B cell (primary cell): ENCODE results near the gene OLFM4. TPM values are rescaled to one million over a fixed set of nuclear protein-coding genes. Genes with fewer than 3 reads are reported as not detected.

ENCODE experiments used
- ATAC-seq: fragments of 200-7000 bp; cut with Tn5 transposase; one replicate; pipeline ENCODE4 v1.10.0; 2021; ENCODE audit warnings: low read depth, mild to moderate bottlenecking, moderate number of reproducible peaks, moderate library complexity
- CTCF ChIA-PET: fragments of 350-600 bp; sonication (Branson Sonifier 250); formaldehyde crosslinking; loops from one replicate; lab custom pipeline; 2021; ENCODE audit warnings: antibody characterized with exemption, inconsistent platforms; lab: Charles Lee
- POLR2A ChIA-PET: fragments of 350-600 bp; sonication (Branson Sonifier 250); formaldehyde crosslinking; loops from one replicate; lab custom pipeline; 2021; ENCODE audit warnings: antibody characterized with exemption; lab: Charles Lee
- DNase-seq: peaks from one replicate; pipeline ENCODE4 v3.0.0; 2013
- H2AFZ ChIP-seq: 2 replicates; pipeline ENCODE4 v1.6.1; 2012; ENCODE audit warnings: mild to moderate bottlenecking, low read depth, low read length; ENCODE audit not compliant: insufficient read depth, poor library complexity, severe bottlenecking
- H3K27ac ChIP-seq, 2 donors: 1 replicate in 1 of 2; 2 replicates in 1 of 2; pipeline ENCODE4 v1.5.1; 2012 to 2013; ENCODE audit warnings: low read length in 2 of 2, mild to moderate bottlenecking in 2 of 2, moderate library complexity in 1 of 2
- H3K27me3 ChIP-seq, 4 experiments: fragments of 200-600 bp in 1 of 4; sonication (generic) in 1 of 4; replicated peaks in 1 of 4; 1 replicate in 2 of 4; 2 replicates in 2 of 4; pipeline versions ENCODE4 v1.6.1 to v1.7.0; 2013 to 2016; ENCODE audit warnings: low read length in 3 of 4, mild to moderate bottlenecking in 2 of 4, mixed read lengths in 1 of 4, moderate library complexity in 1 of 4; ENCODE audit not compliant: insufficient read depth in 4 of 4, control insufficient read depth in 3 of 4; ENCODE audit errors: control extremely low read depth in 1 of 4
- H3K36me3 ChIP-seq, 2 experiments: replicated peaks in 1 of 2; 1 replicate in 1 of 2; 2 replicates in 1 of 2; pipeline versions ENCODE4 v1.6.1 to v1.7.1; 2013; ENCODE audit warnings: low read length in 1 of 2; ENCODE audit not compliant: insufficient read depth in 2 of 2, control insufficient read depth in 1 of 2; ENCODE audit errors: control extremely low read depth in 1 of 2, extremely low read depth in 1 of 2
- H3K4me1 ChIP-seq, 2 donors: fragments of 200-600 bp in 1 of 2; sonication (generic) in 1 of 2; 1 replicate in 1 of 2; 2 replicates in 1 of 2; pipeline versions ENCODE4 v1.5.1 to v1.6.1; 2013 to 2017; ENCODE audit warnings: low read length in 2 of 2; ENCODE audit not compliant: control insufficient read depth in 2 of 2, insufficient read depth in 2 of 2
- H3K4me2 ChIP-seq: replicated peaks from 2 replicates; pipeline ENCODE3; 2012; ENCODE audit warnings: mild to moderate bottlenecking, low read depth, low read length; ENCODE audit not compliant: poor library complexity, severe bottlenecking
- H3K4me3 ChIP-seq, 5 experiments: fragments of 200-600 bp in 1 of 5; sonication (generic) in 1 of 5; 1 replicate in 3 of 5; 2 replicates in 2 of 5; pipeline versions ENCODE4 v1.5.1 to v1.7.0; 2011 to 2016; ENCODE audit warnings: low read length in 4 of 5, mild to moderate bottlenecking in 4 of 5, low read depth in 2 of 5, control low read depth in 1 of 5, moderate library complexity in 1 of 5; ENCODE audit not compliant: insufficient read depth in 1 of 5; ENCODE audit errors: control extremely low read depth in 1 of 5, extremely low read depth in 1 of 5
- H3K79me2 ChIP-seq: fragments of 200-600 bp; sonication (generic); one replicate; pipeline ENCODE4 v1.6.0; 2016; ENCODE audit warnings: low read length; ENCODE audit not compliant: control insufficient read depth, insufficient read depth
- H3K9ac ChIP-seq: fragments of 200-600 bp; sonication (generic); 2 replicates; pipeline ENCODE4 v1.6.1; 2017; ENCODE audit warnings: mild to moderate bottlenecking, low read length, moderate library complexity
- H3K9me3 ChIP-seq, 3 donors: one replicate each; pipeline versions ENCODE4 v1.6.1 to v1.7.1; 2013; ENCODE audit warnings: low read length in 2 of 3; ENCODE audit not compliant: control insufficient read depth in 2 of 3, insufficient read depth in 1 of 3; ENCODE audit errors: control extremely low read depth in 1 of 3
- H4K20me1 ChIP-seq: 2 replicates; pipeline ENCODE4 v1.6.0; 2012; ENCODE audit warnings: mild to moderate bottlenecking, low read length; ENCODE audit not compliant: insufficient read depth, control insufficient read depth, poor library complexity, severe bottlenecking
- H3K27ac Mint-ChIP-seq: one replicate; pipeline ENCODE4 v1.8.0; 2021; ENCODE audit warnings: mixed read lengths
- H3K27me3 Mint-ChIP-seq: one replicate; pipeline ENCODE4 v1.8.0; 2021; ENCODE audit warnings: mixed read lengths
- H3K4me1 Mint-ChIP-seq: one replicate; pipeline ENCODE4 v1.8.0; 2021; ENCODE audit warnings: mixed read lengths
- H3K4me3 Mint-ChIP-seq: one replicate; pipeline ENCODE4 v1.8.0; 2021; ENCODE audit warnings: mixed read lengths
- H3K9me3 Mint-ChIP-seq: one replicate; pipeline ENCODE4 v1.8.0; 2022; ENCODE audit warnings: mixed read lengths; ENCODE audit not compliant: insufficient read depth
- EZH2 ChIP-seq: IDR thresholded peaks from 2 replicates; pipeline ENCODE4 v1.6.1; 2012; ENCODE audit warnings: borderline replicate concordance, low read depth, mild to moderate bottlenecking, moderate library complexity, low read length; ENCODE audit not compliant: insufficient read depth, poor library complexity, severe bottlenecking
- WGBS: methylation state at CpG from one replicate; pipeline ENCODE4 v1.1.5; 2013; ENCODE audit warnings: missing lambda C conversion rate; ENCODE audit not compliant: insufficient coverage; 5-methylcytosine and 5-hydroxymethylcytosine counted together
- intact Hi-C: fragments of 100-400 bp; cut with micrococcal nuclease; formaldehyde crosslinking; loops from one replicate; pipeline ENCODE4 v1.10.0; 2022
- polyA plus RNA-seq: library from polyadenylated mRNA; depleted of rRNA; stranded (reverse); fragments of >200 nt; gene quantifications from 2 replicates; pipeline ENCODE4 v1.2.3, GENCODE V29; 2012
- total RNA-seq, 2 donors: library from RNA; stranded (reverse); fragments of 120-200 nt in 1 of 2; gene quantifications; 1 replicate in 1 of 2; 2 replicates in 1 of 2; pipeline versions ENCODE4 v1.2.3 to v1.2.4, GENCODE V29; 2013 to 2022
- TF ChIP-seq, protein P1 (sequence below): fragments of 200-600 bp; IDR thresholded peaks from one replicate; pipeline ENCODE4 v1.8.0; 2022; ENCODE audit warnings: antibody characterized with exemption, mild to moderate bottlenecking

Gene OLFM4
- total and polyA plus RNA-seq, 2 donors (not counting 1 experiment from before 2014, with no cell fraction given), result not detected

GRCh38 chr13:53017433-53017970 is 11.1 kb upstream of the OLFM4 start:
- Mint-ChIP-seq H3K27ac (no peak overlapping the region), H3K4me3 (no peak overlapping the region), H3K4me1 (peaks cover 1% of the 10 kb centered on the region), H3K9me3 (no peaks in the 10 kb centered on the region), H3K27me3 (no peaks in the 10 kb centered on the region)
- Histone ChIP-seq H4K20me1 (no peaks in the 10 kb centered on the region), H3K9me3 (no peaks in the 10 kb centered on the region), H3K4me3 (no peak overlapping the region), H3K36me3 (no peaks in the 10 kb centered on the region), H2AFZ (no peak overlapping the region), H3K27me3 (peaks cover 0 to 1% (median 0%) of the 10 kb centered on the region in 4 experiments), H3K4me2 (no peak overlapping the region), H3K27ac (no peak overlapping the region), H3K4me1 (no peaks in the 10 kb centered on the region), H3K9ac (no peak overlapping the region), H3K79me2 (no peaks in the 10 kb centered on the region)
- no peak for ATAC-seq
- 94% methylated on average over 5 of the region's 5 CpGs for WGBS
- CTCF ChIA-PET, result no interaction called here
- intact Hi-C loops, result no loop called here
- POLR2A ChIA-PET, result no interaction called here
- no peak for DNase-seq
- TF ChIP-seq, protein P1, sequence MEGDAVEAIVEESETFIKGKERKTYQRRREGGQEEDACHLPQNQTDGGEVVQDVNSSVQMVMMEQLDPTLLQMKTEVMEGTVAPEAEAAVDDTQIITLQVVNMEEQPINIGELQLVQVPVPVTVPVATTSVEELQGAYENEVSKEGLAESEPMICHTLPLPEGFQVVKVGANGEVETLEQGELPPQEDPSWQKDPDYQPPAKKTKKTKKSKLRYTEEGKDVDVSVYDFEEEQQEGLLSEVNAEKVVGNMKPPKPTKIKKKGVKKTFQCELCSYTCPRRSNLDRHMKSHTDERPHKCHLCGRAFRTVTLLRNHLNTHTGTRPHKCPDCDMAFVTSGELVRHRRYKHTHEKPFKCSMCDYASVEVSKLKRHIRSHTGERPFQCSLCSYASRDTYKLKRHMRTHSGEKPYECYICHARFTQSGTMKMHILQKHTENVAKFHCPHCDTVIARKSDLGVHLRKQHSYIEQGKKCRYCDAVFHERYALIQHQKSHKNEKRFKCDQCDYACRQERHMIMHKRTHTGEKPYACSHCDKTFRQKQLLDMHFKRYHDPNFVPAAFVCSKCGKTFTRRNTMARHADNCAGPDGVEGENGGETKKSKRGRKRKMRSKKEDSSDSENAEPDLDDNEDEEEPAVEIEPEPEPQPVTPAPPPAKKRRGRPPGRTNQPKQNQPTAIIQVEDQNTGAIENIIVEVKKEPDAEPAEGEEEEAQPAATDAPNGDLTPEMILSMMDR, result no peak
- TF ChIP-seq EZH2, result no peak

- no peaks in the 10 kb centered on the region for H3K9me3 Mint-ChIP-seq
- TF ChIP-seq, protein P1, result no peak
- TF ChIP-seq EZH2, result no peak
- ATAC-seq (no peak), DNase-seq (no peak)
- no CpG with 5 or more reads among the region's 4 CpGs for WGBS
- ChIA-PET CTCF (no interaction called here), POLR2A (no interaction called here)
- Histone ChIP-seq H3K4me3 (no peak overlapping the region), H3K4me2 (no peak overlapping the region), H3K27ac (no peak overlapping the region), H3K79me2 (no peaks in the 10 kb centered on the region), H4K20me1 (no peaks in the 10 kb centered on the region), H3K36me3 (no peaks in the 10 kb centered on the region), H3K4me1 (no peaks in the 10 kb centered on the region), H2AFZ (no peak overlapping the region), H3K9me3 (no peaks in the 10 kb centered on the region), H3K27me3 (no peaks in the 10 kb centered on the region), H3K9ac (no peak overlapping the region)
- H3K27me3 Mint-ChIP-seq, result no peaks in the 10 kb centered on the region
- no peak overlapping the region for H3K27ac Mint-ChIP-seq
- H3K4me3 Mint-ChIP-seq, result no peak overlapping the region
- no peaks in the 10 kb centered on the region for H3K4me1 Mint-ChIP-seq
- intact Hi-C loops, result no loop called here
Observed at GRCh38 chr13:53018690-53019647, 9.6 kb upstream of the OLFM4 start.
